SK-N-SH (cell line): Measurements from ENCODE around the gene MYO7A. TPM values are rescaled to one million over a fixed set of nuclear protein-coding genes. Genes with fewer than 3 reads are reported as not detected.

Source experiments
- CTCF ChIA-PET: fragments of 300-600, 350-600 bp; formaldehyde crosslinking; extraction: SDS; loops from one replicate; lab custom pipeline; 2021; lab: Yijun Ruan, JAX
- POLR2A ChIA-PET: fragments of 350-600 bp; sonication (Branson Sonifier 250); formaldehyde crosslinking; extraction: SDS; loops from one replicate; lab custom pipeline; 2020; ENCODE audit warnings: antibody characterized with exemption, inconsistent platforms; lab: Yijun Ruan, JAX
- DNase-seq: peaks from one replicate; pipeline ENCODE4 v3.0.0; 2012
- H2AFZ ChIP-seq: fragments of 200-600 bp; sonication (generic); 2 replicates; pipeline ENCODE4 v1.8.1; 2016; ENCODE audit warnings: antibody characterized with exemption, mild to moderate bottlenecking, low read depth
- H3F3A ChIP-seq: fragments of 200-600 bp; sonication (generic); replicated peaks from 2 replicates; pipeline ENCODE3; 2016; ENCODE audit warnings: antibody characterized with exemption, mild to moderate bottlenecking; ENCODE audit not compliant: insufficient read depth
- H3K27ac ChIP-seq, 2 experiments: fragments of 200-500 bp in 1 of 2; fragments of 200-600 bp in 1 of 2; sonication (Bioruptor generic) in 1 of 2; sonication (generic), shearing (Covaris generic) in 1 of 2; 2 replicates each; pipeline versions ENCODE4 v1.5.1 to v1.6.1; 2014 to 2016; ENCODE audit warnings: low read depth in 2 of 2, inconsistent platforms in 1 of 2, low read length in 1 of 2, mild to moderate bottlenecking in 1 of 2, mixed read lengths in 1 of 2
- H3K27me3 ChIP-seq: fragments of 200-600 bp; sonication (generic), shearing (Covaris generic); 2 replicates; pipeline ENCODE4 v1.6.1; 2016; ENCODE audit warnings: mixed run types; ENCODE audit not compliant: insufficient read depth
- H3K36me3 ChIP-seq, 2 experiments: fragments of 200-500 bp in 1 of 2; fragments of 200-600 bp in 1 of 2; sonication (Bioruptor generic) in 1 of 2; sonication (generic) in 1 of 2; replicated peaks in 1 of 2; 2 replicates each; pipeline versions ENCODE3 to v1.5.1; 2014 to 2016; ENCODE audit warnings: low read length in 1 of 2, mild to moderate bottlenecking in 1 of 2; ENCODE audit not compliant: insufficient read depth in 2 of 2, control insufficient read depth in 1 of 2
- H3K4me1 ChIP-seq, 2 experiments: fragments of 200-500 bp in 1 of 2; fragments of 200-600 bp in 1 of 2; sonication (Bioruptor generic) in 1 of 2; sonication (generic), shearing (Covaris generic) in 1 of 2; 2 replicates each; pipeline versions ENCODE4 v1.5.1 to v1.6.1; 2014 to 2016; ENCODE audit warnings: low read depth in 1 of 2, low read length in 1 of 2, mixed run types in 1 of 2; ENCODE audit not compliant: insufficient read depth in 2 of 2, control insufficient read depth in 1 of 2
- H3K4me2 ChIP-seq: fragments of 200-600 bp; sonication (generic), shearing (Covaris generic); 2 replicates; pipeline ENCODE4 v1.6.1; 2017; ENCODE audit warnings: mixed run types
- H3K4me3 ChIP-seq, 2 experiments: fragments of 200-500 bp in 1 of 2; fragments of 200-600 bp in 1 of 2; sonication (Bioruptor generic) in 1 of 2; sonication (generic), shearing (Covaris generic) in 1 of 2; 2 replicates each; pipeline versions ENCODE4 v1.5.1 to v1.8.1; 2014 to 2016; ENCODE audit warnings: low read depth in 2 of 2, inconsistent platforms in 1 of 2, low read length in 1 of 2, mild to moderate bottlenecking in 1 of 2, mixed read lengths in 1 of 2, moderate library complexity in 1 of 2
- H3K79me2 ChIP-seq: fragments of 200-600 bp; sonication (generic); 2 replicates; pipeline ENCODE4 v1.8.1; 2017; ENCODE audit warnings: mild to moderate bottlenecking; ENCODE audit not compliant: insufficient read depth
- H3K9ac ChIP-seq: fragments of 200-600 bp; sonication (generic); 2 replicates; pipeline ENCODE4 v1.6.1; 2017; ENCODE audit warnings: mixed run types
- H3K9me2 ChIP-seq: fragments of 200-600 bp; sonication (generic); 2 replicates; pipeline ENCODE4 v1.6.1; 2017; ENCODE audit warnings: mixed run types
- H3K9me3 ChIP-seq: fragments of 200-600 bp; sonication (generic); 2 replicates; pipeline ENCODE4 v1.6.1; 2017; ENCODE audit warnings: mixed run types, mild to moderate bottlenecking, moderate library complexity
- H4K20me1 ChIP-seq: fragments of 200-600 bp; sonication (generic); 2 replicates; pipeline ENCODE4 v1.6.1; 2017; ENCODE audit warnings: mild to moderate bottlenecking, mixed run types; ENCODE audit not compliant: insufficient read depth
- FOSL2 ChIP-seq: IDR thresholded peaks from 2 replicates; pipeline ENCODE4 v1.4.0; 2012; ENCODE audit warnings: low read depth, mild to moderate bottlenecking, moderate library complexity, borderline replicate concordance
- GABPA ChIP-seq: IDR thresholded peaks from 2 replicates; pipeline ENCODE4 v1.4.0; 2012; ENCODE audit warnings: low read depth, mild to moderate bottlenecking
- GATA2 ChIP-seq: sonication (generic); formaldehyde crosslinking; IDR thresholded peaks from 2 replicates; pipeline ENCODE4 v1.5.0; 2020; ENCODE audit warnings: mild to moderate bottlenecking, missing genetic modification reagents
- JUND ChIP-seq: IDR thresholded peaks from 2 replicates; pipeline ENCODE4 v1.4.0; 2012
- MEF2A ChIP-seq: IDR thresholded peaks from 2 replicates; pipeline ENCODE4 v1.4.0; 2012; ENCODE audit warnings: low read depth, borderline replicate concordance
- NRF1 ChIP-seq: IDR thresholded peaks from 2 replicates; pipeline ENCODE4 v1.6.1; 2012; ENCODE audit warnings: low read depth, mild to moderate bottlenecking, low read length
- PBX3 ChIP-seq: IDR thresholded peaks from 2 replicates; pipeline ENCODE4; 2012
- REST ChIP-seq: IDR thresholded peaks from 2 replicates; pipeline ENCODE4 v1.6.1; 2012; ENCODE audit warnings: mild to moderate bottlenecking, low read depth, low read length, moderate library complexity
- RXRA ChIP-seq: IDR thresholded peaks from 2 replicates; pipeline ENCODE4 v1.4.0; 2012; ENCODE audit warnings: low read depth, mild to moderate bottlenecking, borderline replicate concordance
- SIN3A ChIP-seq: IDR thresholded peaks from 2 replicates; pipeline ENCODE4 v1.6.1; 2012; ENCODE audit warnings: low read depth, mild to moderate bottlenecking, low read length, moderate library complexity, borderline replicate concordance
- SMC3 ChIP-seq: IDR thresholded peaks from 2 replicates; pipeline ENCODE4 v1.6.1; 2012; ENCODE audit warnings: low read depth, low read length, improper control_type of control experiment
- USF2 ChIP-seq: fragments of 150-350 bp; IDR thresholded peaks from 2 replicates; pipeline ENCODE4 v1.6.1; 2017; ENCODE audit warnings: antibody characterized with exemption, low read length, low read depth, borderline replicate concordance
- YY1 ChIP-seq: IDR thresholded peaks from 2 replicates; pipeline ENCODE4 v1.4.0; 2012; ENCODE audit warnings: low read depth, mild to moderate bottlenecking
- WGBS: methylation state at CpG from one replicate; pipeline ENCODE4 v1.1.6; 2017; ENCODE audit warnings: low lambda C conversion rate; 5-methylcytosine and 5-hydroxymethylcytosine counted together
- polyA plus RNA-seq, 3 experiments: library from polyadenylated mRNA; depleted of rRNA; stranded (reverse); fragments of >200 nt; gene quantifications; 2 replicates each; pipeline ENCODE4 v1.2.3, GENCODE V29; 2012

The MYO7A gene
- polyA plus RNA-seq, 1 of the 3 experiments (the other 2 are of a cell fraction): 0.08 TPM

GRCh38 chr11:77138106-77138649 is 10.1 kb downstream of the MYO7A start (continued):
- TF ChIP-seq SIN3A: no peak
- TF ChIP-seq PBX3: no peak
- TF ChIP-seq YY1: no peak
- TF ChIP-seq USF2: no peak

- CTCF ChIA-PET: interaction anchor here (0.8 to 4.2 kb wide), 5 partner anchors 8 to 409 kb away, joined by 3 to 30 read pairs (median 5); partner anchors contain the start of gene MYO7A
- TF ChIP-seq RXRA (no peak), MEF2A (no peak), JUND (no peak), GATA2 (CRISPR knock-in tag) (no peak), NRF1 (no peak), REST (no peak), SMC3 (no peak), FOSL2 (no peak), GABPA (no peak), SIN3A (no peak)
These were observed 11.2 kb downstream of the MYO7A start for GRCh38 chr11:77139201-77139600.

More at GRCh38 chr11:77139201-77139600, 11.2 kb downstream of the MYO7A start:
- H3K79me2 ChIP-seq: no peaks in the 10 kb centered on the region
- H4K20me1 ChIP-seq: no peaks in the 10 kb centered on the region
- no peak overlapping the region for H3K9ac ChIP-seq
- no peaks in the 10 kb centered on the region for H3K27me3 ChIP-seq
- no peaks in the 10 kb centered on the region for H3K9me3 ChIP-seq
- peaks cover 0 to 33% of the 10 kb centered on the region in 2 experiments; a peak in 1 of 4 replicates for H3K4me1 ChIP-seq
- H3K4me3 ChIP-seq: no peak overlapping the region
- no peak overlapping the region for H2AFZ ChIP-seq
- 90% methylated on average over 7 of the region's 8 CpGs for WGBS
- no peak overlapping the region for H3K4me2 ChIP-seq
- POLR2A ChIA-PET: no interaction called here
- no peaks in the 10 kb centered on the region for H3F3A ChIP-seq
- DNase-seq: no peak
- H3K9me2 ChIP-seq: no peaks in the 10 kb centered on the region
- H3K27ac ChIP-seq: no peak overlapping the region
- H3K36me3 ChIP-seq: no peaks in the 10 kb centered on the region
